ENCODE measurements around the gene ZNF507.
"Not testable (repeated sequence)": the region's sequence is repeated elsewhere in the genome, so short reads cannot be mapped to it uniquely, and the experiment has no call there.

ZNF507 gene

DNA sequence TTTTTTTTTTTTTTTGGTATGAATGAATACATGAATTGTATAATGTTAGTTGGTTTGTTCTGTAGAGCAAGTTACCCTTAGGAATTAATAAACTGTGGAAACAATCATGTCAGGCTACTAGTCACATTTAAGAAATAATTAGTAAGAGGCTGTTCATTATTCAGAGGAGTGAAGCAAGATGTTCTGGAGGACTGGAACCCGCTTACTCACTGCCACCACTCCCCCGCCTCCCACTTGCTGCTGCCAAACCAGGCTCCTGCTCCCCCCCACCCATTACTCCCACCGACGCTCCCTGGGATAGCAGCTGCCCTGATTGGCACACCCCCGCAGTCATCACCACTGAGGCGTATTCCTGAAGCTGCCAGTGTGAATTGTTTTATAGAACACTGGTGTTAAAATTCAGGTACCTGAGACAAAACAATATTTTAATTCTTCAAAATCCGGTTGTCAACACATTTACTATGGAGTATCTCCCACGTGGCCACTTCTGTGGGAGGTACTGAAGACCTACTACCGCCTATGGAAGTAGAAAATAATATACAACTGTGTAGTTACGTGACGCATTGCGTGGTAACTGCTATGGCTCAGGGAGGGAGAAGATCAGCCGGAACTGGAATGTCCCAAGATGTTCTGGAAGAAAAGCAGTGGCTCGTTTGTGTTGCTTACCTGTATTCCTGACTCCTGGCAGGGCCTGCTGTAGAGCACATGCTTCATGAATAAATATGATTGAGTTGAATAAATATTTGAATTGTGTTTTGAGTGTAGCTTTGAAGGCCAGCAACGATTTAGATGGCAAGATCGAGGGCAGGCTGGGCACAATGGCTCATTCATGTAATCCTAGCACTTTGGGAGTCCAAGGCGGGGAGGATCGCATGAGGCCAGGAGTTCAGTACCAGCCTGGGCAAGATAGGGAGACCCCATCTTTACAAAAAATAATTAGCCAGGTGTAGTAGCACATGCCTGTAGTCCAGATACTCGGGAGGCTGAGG, 61.9 kb downstream of the ZNF507 start:
- no peak for DNase-seq (ENCODE audit: low read depth in 2 of 2)

DNA sequence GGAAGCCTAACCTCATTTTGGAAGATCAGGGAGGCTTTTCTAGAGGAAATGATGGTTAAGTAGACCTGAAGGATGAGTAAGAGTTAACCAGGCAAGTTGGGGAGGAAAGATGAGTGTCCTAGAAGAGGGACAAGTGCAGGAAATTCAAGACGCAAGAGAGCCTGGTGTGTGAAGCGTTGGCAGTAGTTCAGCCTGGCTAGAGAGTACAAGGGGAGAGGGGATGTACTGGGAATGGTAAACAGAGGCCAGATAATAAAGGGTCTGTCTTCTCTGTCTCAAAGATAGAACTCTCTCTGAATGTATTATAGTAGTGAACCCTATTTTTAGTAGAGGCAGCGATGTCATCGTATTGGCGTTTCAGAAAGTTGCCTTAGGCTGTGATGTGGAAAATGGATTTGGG, 69.8 kb downstream of the ZNF507 start:
- DNase-seq (ENCODE audit: low read depth in 2 of 2), result no peak

DNA sequence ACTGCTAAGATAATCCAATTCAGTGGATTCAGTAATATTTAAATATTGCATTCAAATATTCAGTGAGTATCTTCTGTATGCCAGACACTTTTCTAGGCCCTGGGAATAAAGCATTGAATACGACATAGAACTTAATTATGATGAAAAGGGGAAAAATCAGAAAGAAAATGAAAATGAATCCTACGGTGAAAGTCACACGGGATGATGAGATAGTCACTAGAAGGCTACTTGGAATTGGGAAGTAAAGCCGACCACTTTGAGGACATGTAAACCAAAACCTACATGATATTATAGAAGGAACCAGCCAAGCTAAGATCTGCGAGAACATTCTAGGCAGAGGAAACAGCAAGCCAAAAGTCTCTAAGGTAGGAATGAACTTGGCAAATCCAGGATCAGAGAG, 70.3 kb downstream of the ZNF507 start:
- DNase-seq (ENCODE audit: low read depth in 2 of 2), result no peak

DNA sequence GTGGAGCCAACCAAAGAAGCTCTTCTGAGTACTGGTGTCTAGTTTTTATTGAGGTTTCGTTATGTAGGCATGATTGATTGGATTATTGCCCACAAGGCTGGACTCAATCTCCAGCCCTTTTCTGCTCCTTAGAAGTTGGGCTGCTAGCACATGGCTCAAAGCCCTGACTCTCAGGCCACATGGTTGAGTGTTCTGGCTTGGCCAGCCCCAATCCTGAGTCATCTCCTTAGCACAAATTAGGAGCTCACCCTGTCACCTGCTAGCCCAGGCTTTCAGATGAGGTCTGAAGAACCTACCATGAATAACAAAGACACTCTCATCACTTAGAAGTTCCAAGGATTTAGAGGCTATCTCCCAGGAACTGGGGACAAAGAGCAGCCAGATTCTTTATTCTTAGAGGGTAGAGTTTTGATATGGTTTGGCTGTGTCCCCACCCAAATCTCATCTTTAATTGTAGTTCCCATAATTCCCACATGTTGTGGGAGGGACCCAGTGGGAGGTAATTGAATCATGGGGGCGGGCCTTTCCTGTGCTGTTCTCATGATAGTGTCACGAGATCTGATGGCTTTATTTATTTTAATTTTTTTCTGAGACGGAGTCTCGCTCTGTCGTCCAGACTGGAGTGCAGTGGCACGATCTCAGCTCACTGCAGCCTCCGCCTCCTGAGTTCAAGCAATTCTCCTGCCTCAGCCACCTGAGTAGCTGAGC, 71.5 kb downstream of the ZNF507 start:
- DNase-seq (ENCODE audit: low read depth in 2 of 2), result no peak

DNA sequence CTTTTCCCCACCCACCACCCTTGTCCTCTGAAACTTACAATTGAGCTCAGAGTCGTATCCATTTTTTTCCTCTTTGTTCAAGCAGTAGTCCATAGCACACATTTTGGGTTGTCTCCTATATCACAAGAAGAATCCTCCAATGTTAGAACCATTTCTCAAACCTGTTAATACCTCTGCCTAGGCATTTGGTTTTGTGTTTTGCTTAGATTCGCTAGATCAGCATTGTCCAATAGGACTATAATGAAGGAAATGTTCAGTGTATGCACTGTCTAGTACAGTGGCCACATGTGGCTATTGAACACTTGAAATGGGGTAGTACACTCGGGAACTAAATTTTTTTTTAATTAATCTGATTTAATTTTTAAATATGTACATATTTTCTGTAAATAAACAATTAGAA, 72.7 kb downstream of the ZNF507 start:
- no peak for DNase-seq (ENCODE audit: low read depth in 2 of 2)

DNA sequence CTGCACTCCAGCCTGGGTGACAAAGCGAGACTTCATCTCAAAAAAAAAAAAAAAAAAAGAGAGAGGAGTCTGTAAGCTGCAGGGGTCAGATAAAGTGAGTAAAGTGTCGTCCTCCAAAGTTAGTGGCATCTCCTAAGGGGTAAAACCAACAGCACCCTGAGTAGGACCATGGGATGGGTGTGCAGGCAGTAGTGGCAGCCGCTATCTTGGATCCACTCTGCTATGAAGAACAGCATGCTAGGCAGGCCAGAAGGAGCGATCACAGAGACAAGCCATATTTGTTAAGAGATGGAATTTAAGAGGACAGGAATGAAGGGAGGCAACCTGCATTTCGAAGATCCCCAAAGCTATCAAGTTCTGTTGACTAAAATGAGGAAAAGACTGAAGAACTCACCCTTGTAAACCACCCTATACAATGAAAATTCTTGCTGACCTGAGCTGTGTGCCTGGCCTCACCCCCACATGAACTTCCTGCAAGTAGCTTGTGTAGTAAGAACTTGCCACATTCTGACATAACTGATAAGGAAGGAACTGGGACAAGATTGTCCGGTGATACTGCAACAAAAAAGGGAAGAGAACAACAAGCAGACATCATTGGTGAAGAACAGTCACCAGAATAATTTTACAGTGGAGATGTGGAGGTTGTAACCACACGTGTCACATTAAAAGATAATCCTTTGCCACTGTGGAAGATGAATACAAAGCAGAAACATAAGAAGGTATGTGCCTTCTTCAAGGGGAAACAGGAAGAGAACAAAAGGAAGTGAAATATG, 76.4 kb downstream of the ZNF507 start:
- no peak for DNase-seq (ENCODE audit: low read depth in 2 of 2)

DNA sequence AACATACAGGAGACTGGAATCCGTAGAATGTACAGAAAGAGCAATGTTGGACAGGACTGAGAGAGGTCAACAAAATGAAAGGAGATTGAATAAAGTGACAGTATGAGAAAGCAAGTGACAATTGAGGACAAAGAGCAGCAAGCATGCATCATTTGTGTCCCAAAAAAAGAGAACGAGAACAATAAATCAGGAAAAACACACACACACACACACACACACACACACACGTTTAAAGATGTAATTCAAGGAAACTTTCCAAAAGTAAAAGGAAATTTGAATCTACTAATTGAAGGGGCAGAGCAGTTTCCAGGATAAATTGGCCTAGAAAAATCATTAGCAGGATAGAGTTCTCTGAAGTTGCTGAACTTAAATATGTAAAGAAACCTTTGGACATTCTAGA, 77.0 kb downstream of the ZNF507 start:
- no peak for DNase-seq (ENCODE audit: low read depth in 2 of 2)

DNA sequence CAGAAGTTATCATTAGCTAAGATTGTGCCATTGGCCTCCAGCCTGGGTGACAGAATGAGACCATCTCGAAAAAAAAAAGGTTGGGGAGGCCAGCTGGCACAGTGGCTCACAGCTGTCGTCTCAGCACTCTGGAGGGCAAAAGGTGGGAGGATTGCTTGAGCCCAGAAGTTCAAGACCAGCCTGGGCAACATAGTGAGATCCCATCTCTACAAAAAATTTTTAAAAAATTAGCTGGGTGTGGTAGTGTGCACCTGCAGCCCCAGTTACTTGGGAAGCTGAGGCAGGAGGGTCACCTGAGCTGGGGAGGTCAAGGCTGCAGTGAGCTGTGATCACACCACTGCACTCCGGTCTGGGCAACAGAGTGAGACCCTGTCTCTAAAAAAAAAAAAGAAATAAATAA, 78.5 kb downstream of the ZNF507 start:
- DNase-seq (ENCODE audit: low read depth in 2 of 2), result not testable (repeated sequence)

DNA sequence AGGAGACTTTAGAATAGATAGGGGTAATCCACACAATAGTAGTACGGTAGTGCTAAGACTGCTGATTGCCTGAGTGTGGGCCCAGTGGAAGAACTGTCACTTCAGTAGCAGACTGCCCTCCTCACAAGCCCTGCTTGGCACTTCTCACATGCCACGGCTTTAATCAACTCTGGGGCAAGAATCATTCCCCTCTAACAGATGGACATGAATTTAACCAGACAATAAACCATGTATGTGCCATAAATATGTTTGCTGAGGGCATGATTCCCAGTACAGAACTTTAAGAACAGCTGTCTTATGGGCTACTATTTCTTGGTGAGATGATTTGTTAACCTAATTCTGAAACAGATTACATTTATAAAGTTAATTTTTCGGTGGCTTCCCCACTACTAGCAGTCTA, 82.1 kb downstream of the ZNF507 start:
- no peak for DNase-seq (ENCODE audit: low read depth in 2 of 2)

DNA sequence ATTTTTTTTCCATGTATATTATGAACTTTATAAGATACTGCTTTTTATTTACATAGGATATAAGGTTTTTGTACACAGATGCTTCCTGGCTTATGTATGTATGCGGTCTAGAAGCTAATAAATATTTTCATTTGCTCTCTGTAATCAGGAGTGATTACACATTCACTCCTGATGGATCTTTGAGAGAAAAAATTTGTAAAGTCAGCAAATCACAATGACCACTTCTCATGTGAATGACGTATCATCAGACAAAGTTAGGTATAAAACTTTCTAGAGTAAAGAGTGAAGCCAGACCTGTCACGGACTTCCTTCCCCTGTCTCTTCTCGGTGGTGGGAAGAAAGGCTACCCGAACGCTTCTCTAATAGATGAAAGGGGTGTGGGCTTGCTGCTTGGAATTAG, 91.3 kb downstream of the ZNF507 start:
- DNase-seq (ENCODE audit: low read depth in 2 of 2), result no peak

DNA sequence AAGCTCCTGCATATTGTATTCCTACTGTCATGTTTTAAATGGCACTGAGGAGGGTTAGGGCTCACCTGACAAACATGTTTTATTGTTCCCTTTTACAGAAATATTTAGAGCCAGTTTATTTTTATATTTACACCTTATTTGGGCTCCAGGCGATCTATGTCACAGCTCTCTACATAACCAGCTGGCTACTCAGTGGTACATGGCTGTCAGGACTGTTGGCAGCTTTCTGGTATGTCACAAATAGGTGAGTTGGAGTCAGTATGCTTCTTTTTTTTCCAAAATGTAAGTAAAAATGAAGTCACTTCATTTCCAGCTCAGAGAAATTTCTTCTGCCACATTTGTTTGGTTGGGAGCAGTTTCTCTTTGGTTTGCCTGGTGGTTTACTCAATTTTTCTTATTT, 91.7 kb downstream of the ZNF507 start:
- DNase-seq (ENCODE audit: low read depth in 2 of 2), result no peak

Data from fibroblast of skin of left biceps (primary cell).